Measurements from ENCODE around the gene SDK1. TPM values are rescaled to one million over a fixed set of nuclear protein-coding genes. Genes with fewer than 3 reads are reported as not detected.

The SDK1 gene, protein sequence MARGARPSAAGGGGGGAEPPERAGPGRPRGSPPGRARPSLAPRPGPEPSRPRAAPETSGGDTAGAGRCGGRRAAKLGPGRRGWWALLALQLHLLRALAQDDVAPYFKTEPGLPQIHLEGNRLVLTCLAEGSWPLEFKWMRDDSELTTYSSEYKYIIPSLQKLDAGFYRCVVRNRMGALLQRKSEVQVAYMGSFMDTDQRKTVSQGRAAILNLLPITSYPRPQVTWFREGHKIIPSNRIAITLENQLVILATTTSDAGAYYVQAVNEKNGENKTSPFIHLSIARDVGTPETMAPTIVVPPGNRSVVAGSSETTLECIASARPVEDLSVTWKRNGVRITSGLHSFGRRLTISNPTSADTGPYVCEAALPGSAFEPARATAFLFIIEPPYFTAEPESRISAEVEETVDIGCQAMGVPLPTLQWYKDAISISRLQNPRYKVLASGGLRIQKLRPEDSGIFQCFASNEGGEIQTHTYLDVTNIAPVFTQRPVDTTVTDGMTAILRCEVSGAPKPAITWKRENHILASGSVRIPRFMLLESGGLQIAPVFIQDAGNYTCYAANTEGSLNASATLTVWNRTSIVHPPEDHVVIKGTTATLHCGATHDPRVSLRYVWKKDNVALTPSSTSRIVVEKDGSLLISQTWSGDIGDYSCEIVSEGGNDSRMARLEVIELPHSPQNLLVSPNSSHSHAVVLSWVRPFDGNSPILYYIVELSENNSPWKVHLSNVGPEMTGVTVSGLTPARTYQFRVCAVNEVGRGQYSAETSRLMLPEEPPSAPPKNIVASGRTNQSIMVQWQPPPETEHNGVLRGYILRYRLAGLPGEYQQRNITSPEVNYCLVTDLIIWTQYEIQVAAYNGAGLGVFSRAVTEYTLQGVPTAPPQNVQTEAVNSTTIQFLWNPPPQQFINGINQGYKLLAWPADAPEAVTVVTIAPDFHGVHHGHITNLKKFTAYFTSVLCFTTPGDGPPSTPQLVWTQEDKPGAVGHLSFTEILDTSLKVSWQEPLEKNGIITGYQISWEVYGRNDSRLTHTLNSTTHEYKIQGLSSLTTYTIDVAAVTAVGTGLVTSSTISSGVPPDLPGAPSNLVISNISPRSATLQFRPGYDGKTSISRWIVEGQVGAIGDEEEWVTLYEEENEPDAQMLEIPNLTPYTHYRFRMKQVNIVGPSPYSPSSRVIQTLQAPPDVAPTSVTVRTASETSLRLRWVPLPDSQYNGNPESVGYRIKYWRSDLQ (N-terminal part only)
- 1.5 and 22.8 TPM in 2 replicates for total RNA-seq

GRCh38 chr7:3300651-3301448 lies at the start of gene SDK1:
Gene SDK1 (plus strand): TSS chr7:3301252. CDS start chr7:3301587, 335 bp downstream.

Measured in smooth muscle cell of trachea (primary cell).